SK-N-SH (cell line): ENCODE measurements around the gene LRRFIP2.

Experiments used
- CHD2 ChIP-seq: fragments of 150-350 bp; IDR thresholded peaks from 2 replicates; pipeline ENCODE4 v1.6.1; 2018; ENCODE audit warnings: low read length; ENCODE audit not compliant: partially characterized antibody
- CTCF ChIP-seq: fragments of 200-600 bp; sonication (generic); IDR thresholded peaks from 2 replicates; pipeline ENCODE4 v1.6.1; 2017; ENCODE audit warnings: antibody characterized with exemption, mild to moderate bottlenecking, moderate library complexity
- GABPA ChIP-seq: IDR thresholded peaks from 2 replicates; pipeline ENCODE4 v1.4.0; 2012; ENCODE audit warnings: low read depth, mild to moderate bottlenecking
- SMC3 ChIP-seq: IDR thresholded peaks from 2 replicates; pipeline ENCODE4 v1.6.1; 2012; ENCODE audit warnings: low read depth, low read length, improper control_type of control experiment
- YY1 ChIP-seq: IDR thresholded peaks from 2 replicates; pipeline ENCODE4 v1.4.0; 2012; ENCODE audit warnings: low read depth, mild to moderate bottlenecking
- TF ChIP-seq, protein P1 (sequence below): fragments of 150-350 bp; IDR thresholded peaks from 2 replicates; pipeline ENCODE4 v1.6.1; 2016; ENCODE audit warnings: mild to moderate bottlenecking, low read depth, low read length
- TF ChIP-seq, protein P2 (sequence below): IDR thresholded peaks from 2 replicates; pipeline ENCODE4 v1.4.0; 2012; ENCODE audit warnings: low read depth

- TF ChIP-seq, protein P1, sequence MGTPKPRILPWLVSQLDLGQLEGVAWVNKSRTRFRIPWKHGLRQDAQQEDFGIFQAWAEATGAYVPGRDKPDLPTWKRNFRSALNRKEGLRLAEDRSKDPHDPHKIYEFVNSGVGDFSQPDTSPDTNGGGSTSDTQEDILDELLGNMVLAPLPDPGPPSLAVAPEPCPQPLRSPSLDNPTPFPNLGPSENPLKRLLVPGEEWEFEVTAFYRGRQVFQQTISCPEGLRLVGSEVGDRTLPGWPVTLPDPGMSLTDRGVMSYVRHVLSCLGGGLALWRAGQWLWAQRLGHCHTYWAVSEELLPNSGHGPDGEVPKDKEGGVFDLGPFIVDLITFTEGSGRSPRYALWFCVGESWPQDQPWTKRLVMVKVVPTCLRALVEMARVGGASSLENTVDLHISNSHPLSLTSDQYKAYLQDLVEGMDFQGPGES, result no peak
- TF ChIP-seq CHD2 (no peak), CTCF (no peak), YY1 (no peak), GABPA (no peak), SMC3 (no peak)
- TF ChIP-seq, protein P2, sequence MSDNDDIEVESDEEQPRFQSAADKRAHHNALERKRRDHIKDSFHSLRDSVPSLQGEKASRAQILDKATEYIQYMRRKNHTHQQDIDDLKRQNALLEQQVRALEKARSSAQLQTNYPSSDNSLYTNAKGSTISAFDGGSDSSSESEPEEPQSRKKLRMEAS, result no peak
These were observed 77.4 kb downstream of the LRRFIP2 start for GRCh38 chr3:37096975-37097374.
